Glutamatergic neuron (in vitro differentiated cells): Measurements from ENCODE around the gene SH3BGRL2. TPM values are rescaled to one million over a fixed set of nuclear protein-coding genes. Genes with fewer than 3 reads are reported as not detected.

Source experiments
- DNase-seq: peaks from one replicate; pipeline ENCODE4 v3.0.0; 2022
- H3K27ac Mint-ChIP-seq: one replicate; pipeline ENCODE4 v1.8.0; 2020; ENCODE audit warnings: mild to moderate bottlenecking, mixed read lengths, inconsistent platforms; ENCODE audit not compliant: unreplicated experiment
- H3K27me3 Mint-ChIP-seq: one replicate; pipeline ENCODE4 v1.8.0; 2020; ENCODE audit warnings: mild to moderate bottlenecking, moderate library complexity, mixed read lengths, inconsistent platforms; ENCODE audit not compliant: unreplicated experiment
- H3K36me3 Mint-ChIP-seq: one replicate; pipeline ENCODE4 v1.8.0; 2020; ENCODE audit warnings: mild to moderate bottlenecking, mixed read lengths, inconsistent platforms; ENCODE audit not compliant: unreplicated experiment
- H3K4me1 Mint-ChIP-seq: one replicate; pipeline ENCODE4 v1.8.0; 2020; ENCODE audit warnings: mild to moderate bottlenecking, low read depth, mixed read lengths, inconsistent platforms; ENCODE audit not compliant: unreplicated experiment
- H3K4me3 Mint-ChIP-seq: one replicate; pipeline ENCODE4 v1.8.0; 2020; ENCODE audit warnings: mild to moderate bottlenecking, mixed read lengths, inconsistent platforms; ENCODE audit not compliant: unreplicated experiment
- H3K9me3 Mint-ChIP-seq: one replicate; pipeline ENCODE4 v1.8.0; 2020; ENCODE audit warnings: mild to moderate bottlenecking, moderate library complexity, mixed read lengths, inconsistent platforms; ENCODE audit not compliant: unreplicated experiment
- total RNA-seq: library from RNA; stranded (reverse); fragmentation: NEBNext Ultra II Directional; extraction: Animal tissue kit (Norgen Biotek cat#: 25700); gene quantifications from one replicate; pipeline ENCODE4 v1.2.1, GENCODE V29; 2021; ENCODE audit not compliant: unreplicated experiment
- TF ChIP-seq, protein P1 (sequence below): fragments of 200-600 bp; sonication (generic); IDR thresholded peaks from one replicate; pipeline ENCODE4 v1.5.0; 2021; ENCODE audit not compliant: partially characterized antibody, unreplicated experiment

SH3BGRL2 gene
- total RNA-seq, 1 donor from 2014 or later: 47.2 TPM

DNA sequence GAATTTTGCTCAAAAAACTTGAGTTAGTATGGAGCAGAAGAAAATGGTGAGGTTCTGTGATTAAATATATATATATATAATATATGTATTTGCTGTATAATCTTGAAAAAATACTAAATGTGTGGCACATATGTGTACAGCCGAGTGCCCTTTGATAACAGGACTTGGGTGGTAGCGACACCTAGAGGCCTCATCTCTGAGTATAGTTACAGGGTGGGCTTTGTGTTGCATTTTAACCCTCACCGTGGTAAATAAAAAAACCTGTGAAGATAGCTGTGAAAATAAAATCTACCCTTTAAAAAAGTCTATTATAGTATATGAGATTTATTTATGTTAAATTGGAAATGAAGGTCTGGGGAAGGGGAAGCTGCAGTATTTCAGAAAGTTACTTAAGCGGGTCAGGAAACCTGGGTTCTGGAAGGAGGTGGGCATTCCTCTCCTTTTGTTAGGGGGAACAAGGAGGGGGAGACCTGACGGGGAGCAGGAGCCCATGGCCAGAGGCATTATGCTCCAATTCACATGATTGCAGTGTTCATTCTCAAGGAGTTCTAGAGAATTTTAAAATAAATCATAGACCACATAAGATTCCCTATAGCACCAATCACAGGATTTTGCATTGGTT is 82.7 kb downstream of the SH3BGRL2 start:
- Mint-ChIP-seq H3K36me3 (no peaks in the 10 kb centered on the region), H3K4me3 (no peak overlapping the region), H3K9me3 (peaks cover 2% of the 10 kb centered on the region), H3K27me3 (peaks cover 2% of the 10 kb centered on the region), H3K4me1 (peaks cover 10% of the 10 kb centered on the region), H3K27ac (no peak overlapping the region)
- peak; percentile 72 for DNase-seq
- TF ChIP-seq, protein P1, sequence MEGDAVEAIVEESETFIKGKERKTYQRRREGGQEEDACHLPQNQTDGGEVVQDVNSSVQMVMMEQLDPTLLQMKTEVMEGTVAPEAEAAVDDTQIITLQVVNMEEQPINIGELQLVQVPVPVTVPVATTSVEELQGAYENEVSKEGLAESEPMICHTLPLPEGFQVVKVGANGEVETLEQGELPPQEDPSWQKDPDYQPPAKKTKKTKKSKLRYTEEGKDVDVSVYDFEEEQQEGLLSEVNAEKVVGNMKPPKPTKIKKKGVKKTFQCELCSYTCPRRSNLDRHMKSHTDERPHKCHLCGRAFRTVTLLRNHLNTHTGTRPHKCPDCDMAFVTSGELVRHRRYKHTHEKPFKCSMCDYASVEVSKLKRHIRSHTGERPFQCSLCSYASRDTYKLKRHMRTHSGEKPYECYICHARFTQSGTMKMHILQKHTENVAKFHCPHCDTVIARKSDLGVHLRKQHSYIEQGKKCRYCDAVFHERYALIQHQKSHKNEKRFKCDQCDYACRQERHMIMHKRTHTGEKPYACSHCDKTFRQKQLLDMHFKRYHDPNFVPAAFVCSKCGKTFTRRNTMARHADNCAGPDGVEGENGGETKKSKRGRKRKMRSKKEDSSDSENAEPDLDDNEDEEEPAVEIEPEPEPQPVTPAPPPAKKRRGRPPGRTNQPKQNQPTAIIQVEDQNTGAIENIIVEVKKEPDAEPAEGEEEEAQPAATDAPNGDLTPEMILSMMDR: peak; percentile 71

DNA sequence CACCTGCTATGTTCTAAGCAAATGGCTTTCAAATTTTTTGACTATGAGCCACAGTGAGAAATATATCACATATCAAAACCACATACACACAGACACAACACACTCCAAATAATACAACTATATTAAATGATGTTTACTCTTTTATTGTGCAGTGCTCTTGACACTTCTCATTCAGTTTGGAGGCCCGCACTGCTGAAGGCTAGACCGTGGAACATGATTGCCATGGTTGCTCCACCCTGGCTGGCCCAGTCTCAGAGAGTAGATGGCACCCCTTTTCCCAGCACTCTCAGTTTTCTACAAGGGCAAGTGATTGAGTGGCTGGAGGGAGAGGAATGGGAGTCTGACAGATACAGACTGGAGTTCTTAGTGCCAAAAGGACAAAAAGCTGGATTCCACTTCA is 86.9 kb downstream of the SH3BGRL2 start:
- Mint-ChIP-seq H3K4me3 (no peak overlapping the region), H3K27ac (no peak overlapping the region), H3K4me1 (peaks cover 10% of the 10 kb centered on the region)

DNA sequence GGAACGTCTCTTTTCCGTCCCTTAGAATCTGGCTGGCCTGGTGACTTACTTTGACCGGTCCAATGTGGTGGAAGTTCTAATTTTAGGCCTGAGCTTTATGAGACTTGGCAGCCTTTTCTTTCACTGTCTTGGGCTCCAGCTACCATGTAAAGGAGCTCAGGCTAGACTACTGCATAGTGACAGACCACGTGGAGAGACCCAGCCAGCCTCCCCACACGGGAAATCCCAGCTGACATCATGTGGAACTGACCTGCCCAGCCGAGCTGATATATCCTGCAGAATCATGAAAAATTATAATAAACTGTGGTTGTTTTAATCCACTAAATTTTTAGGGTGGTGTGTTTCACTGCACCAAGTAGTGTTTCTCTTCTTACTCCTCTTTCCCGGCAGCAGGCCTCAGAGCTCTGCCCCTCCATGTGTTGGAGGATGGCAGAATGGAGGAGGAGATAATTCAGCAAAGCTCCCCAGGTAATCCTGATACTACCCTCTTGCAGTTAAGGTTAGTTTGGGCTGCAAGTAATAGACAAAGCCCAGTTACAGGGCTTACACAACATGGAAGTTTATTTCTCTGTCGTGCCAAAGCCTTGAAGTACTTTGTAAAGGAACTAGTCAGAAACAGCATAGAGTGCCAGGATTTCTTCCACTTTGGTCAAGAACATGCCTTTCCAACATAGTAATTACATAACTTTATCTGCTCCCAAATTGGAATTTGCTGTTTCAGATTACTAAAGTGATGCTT is 87.5 kb downstream of the SH3BGRL2 start:
- H3K27me3 Mint-ChIP-seq: no peaks in the 10 kb centered on the region
- H3K36me3 Mint-ChIP-seq: no peaks in the 10 kb centered on the region
- DNase-seq: no peak
- H3K4me3 Mint-ChIP-seq: no peak overlapping the region
- H3K9me3 Mint-ChIP-seq: peaks cover 2% of the 10 kb centered on the region
- H3K4me1 Mint-ChIP-seq: peaks cover 10% of the 10 kb centered on the region
- TF ChIP-seq, protein P1: no peak
- no peak overlapping the region for H3K27ac Mint-ChIP-seq

More for the DNA sequence above, 86.9 kb downstream of the SH3BGRL2 start:
- peaks cover 2% of the 10 kb centered on the region for H3K9me3 Mint-ChIP-seq
- H3K27me3 Mint-ChIP-seq: no peaks in the 10 kb centered on the region
- H3K36me3 Mint-ChIP-seq: no peaks in the 10 kb centered on the region
- TF ChIP-seq, protein P1: no peak
- DNase-seq: no peak

DNA sequence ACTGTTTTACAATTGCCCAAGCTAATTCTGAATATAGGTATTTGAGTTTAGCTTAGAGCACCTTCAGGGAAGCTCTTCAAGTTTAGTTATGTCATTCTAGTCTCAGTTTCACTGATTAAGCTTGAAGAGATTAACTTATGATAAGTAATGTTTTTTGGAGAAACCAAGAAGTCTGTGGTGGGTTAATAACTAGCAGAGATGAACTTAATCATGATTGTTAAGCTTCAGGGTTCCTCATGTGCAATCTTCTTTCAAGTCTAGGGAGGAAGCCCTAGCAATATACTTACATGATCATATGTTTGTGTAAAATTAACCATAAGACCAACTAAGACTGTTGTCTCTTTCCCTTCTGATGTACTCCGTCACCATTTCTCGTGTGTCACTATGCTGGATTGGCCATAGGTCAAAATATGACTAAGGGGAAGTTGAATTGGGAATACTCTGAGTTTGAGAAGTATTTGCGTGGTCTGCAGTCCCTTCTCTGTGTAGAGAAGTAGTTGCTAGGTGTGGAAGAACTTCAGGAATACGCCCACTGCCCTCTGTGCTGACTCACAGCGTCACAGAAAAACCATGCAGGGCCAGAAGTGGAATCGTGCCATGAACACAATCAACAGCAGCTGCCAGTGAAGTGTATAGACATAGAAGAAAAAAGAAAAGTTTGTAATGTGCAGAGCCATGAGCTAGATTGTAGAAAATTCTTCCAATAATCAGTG is 88.3 kb downstream of the SH3BGRL2 start:
- no peak overlapping the region for H3K27ac Mint-ChIP-seq
- peaks cover 5% of the 10 kb centered on the region for H3K36me3 Mint-ChIP-seq
- no peak overlapping the region for H3K4me3 Mint-ChIP-seq
- H3K27me3 Mint-ChIP-seq: peaks cover 2% of the 10 kb centered on the region
- H3K4me1 Mint-ChIP-seq: peaks cover 9% of the 10 kb centered on the region
- TF ChIP-seq, protein P1: no peak
- DNase-seq: no peak
- H3K9me3 Mint-ChIP-seq: peaks cover 5% of the 10 kb centered on the region

DNA sequence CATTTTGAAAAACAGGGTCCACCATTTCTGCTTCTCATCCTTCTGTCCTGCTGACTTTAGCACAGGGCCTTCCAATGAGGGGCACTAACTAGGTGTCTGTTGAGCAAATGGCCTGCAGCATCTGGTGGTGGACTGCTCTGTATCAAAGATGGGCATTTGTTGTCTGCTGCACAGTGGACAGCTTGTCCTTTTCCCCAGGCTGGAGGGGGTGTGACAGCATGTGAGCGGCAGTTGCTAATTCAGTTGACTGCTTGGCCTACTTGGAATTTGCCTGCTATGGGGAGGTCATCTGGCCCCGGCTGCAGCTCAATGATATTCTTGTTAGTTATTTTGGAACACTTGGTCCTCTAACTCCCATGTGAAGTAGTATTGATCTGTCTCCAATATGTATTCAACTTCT is 93.7 kb downstream of the SH3BGRL2 start:
- peaks cover 7% of the 10 kb centered on the region for H3K36me3 Mint-ChIP-seq
- H3K9me3 Mint-ChIP-seq: peaks cover 12% of the 10 kb centered on the region
- TF ChIP-seq, protein P1: no peak
- H3K27ac Mint-ChIP-seq: peak overlapping the region; percentile 56
- H3K4me1 Mint-ChIP-seq: peaks cover 10% of the 10 kb centered on the region
- peak; percentile 71 for DNase-seq
- peaks cover 9% of the 10 kb centered on the region for H3K27me3 Mint-ChIP-seq
- H3K4me3 Mint-ChIP-seq: no peak overlapping the region
